NB4 (cell line): ENCODE results near the gene SAXO1.

Experiments used
- MAX ChIP-seq: IDR thresholded peaks from 2 replicates; pipeline ENCODE4 v1.6.1; 2011; ENCODE audit warnings: low read depth, low read length
- MYC ChIP-seq: IDR thresholded peaks from 2 replicates; pipeline ENCODE4 v1.6.1; 2011; ENCODE audit warnings: low read depth, low read length
- POLR2A ChIP-seq: IDR thresholded peaks from 2 replicates; pipeline ENCODE4 v1.6.1; 2011; ENCODE audit warnings: mild to moderate bottlenecking; ENCODE audit not compliant: insufficient read length; ENCODE audit errors: extremely low read depth
- TF ChIP-seq, protein P1 (sequence below): IDR thresholded peaks from one replicate; pipeline ENCODE4 v1.5.1; 2012; ENCODE audit warnings: low read depth, low read length

DNA sequence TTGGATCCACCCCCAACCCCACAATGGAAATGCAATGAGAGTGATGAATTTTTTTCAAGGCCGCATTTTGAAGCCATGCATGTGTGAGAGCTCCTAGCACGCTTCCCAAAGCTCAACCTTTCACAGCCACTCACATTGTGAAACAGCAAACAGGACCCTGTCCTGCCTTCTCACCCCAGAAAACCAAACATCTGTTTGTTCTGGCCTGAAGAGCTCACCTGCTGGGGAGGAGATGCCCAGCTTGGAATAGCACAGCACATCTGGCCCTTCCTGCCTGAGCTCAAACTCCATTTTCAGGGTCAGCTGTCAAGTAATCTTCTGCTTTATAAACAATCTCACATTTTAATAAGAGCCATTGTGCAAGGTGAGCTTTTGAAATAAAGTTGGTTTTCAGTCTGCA, 54.8 kb downstream of the SAXO1 start:
- TF ChIP-seq, protein P1, sequence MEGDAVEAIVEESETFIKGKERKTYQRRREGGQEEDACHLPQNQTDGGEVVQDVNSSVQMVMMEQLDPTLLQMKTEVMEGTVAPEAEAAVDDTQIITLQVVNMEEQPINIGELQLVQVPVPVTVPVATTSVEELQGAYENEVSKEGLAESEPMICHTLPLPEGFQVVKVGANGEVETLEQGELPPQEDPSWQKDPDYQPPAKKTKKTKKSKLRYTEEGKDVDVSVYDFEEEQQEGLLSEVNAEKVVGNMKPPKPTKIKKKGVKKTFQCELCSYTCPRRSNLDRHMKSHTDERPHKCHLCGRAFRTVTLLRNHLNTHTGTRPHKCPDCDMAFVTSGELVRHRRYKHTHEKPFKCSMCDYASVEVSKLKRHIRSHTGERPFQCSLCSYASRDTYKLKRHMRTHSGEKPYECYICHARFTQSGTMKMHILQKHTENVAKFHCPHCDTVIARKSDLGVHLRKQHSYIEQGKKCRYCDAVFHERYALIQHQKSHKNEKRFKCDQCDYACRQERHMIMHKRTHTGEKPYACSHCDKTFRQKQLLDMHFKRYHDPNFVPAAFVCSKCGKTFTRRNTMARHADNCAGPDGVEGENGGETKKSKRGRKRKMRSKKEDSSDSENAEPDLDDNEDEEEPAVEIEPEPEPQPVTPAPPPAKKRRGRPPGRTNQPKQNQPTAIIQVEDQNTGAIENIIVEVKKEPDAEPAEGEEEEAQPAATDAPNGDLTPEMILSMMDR, result no peak
- no peak for TF ChIP-seq MYC
- TF ChIP-seq MAX, result no peak
- TF ChIP-seq POLR2A, result no peak
